Stimulated activated CD8-positive, alpha-beta memory T cell treated with anti-CD3 and anti-CD28 coated beads, Interleukin-12 subunit alpha, Interleukin-12 subunit beta, amount 100 ng/mL, for 4 hours (primary cell): ENCODE measurements around the gene NOP14.
"Not testable (repeated sequence)": the region's sequence is repeated elsewhere in the genome, so short reads cannot be mapped to it uniquely, and the experiment has no call there.

Source experiments
- DNase-seq: peaks from one replicate; pipeline ENCODE4 v3.0.0-alpha.2; 2020; ENCODE audit warnings: low read depth

The NOP14 gene

GRCh38 chr4:2961811-2962441 lies 1.3 kb downstream of the NOP14 start:
- DNase-seq, result no peak

- no peak for DNase-seq
Observed at GRCh38 chr4:2961421-2961810, 1.8 kb downstream of the NOP14 start.

- not testable (repeated sequence) for DNase-seq
Observed at GRCh38 chr4:2960450-2960849, 2.8 kb downstream of the NOP14 start.

- DNase-seq, result no peak
Observed at GRCh38 chr4:2958446-2958845, 4.8 kb downstream of the NOP14 start.

GRCh38 chr4:2955186-2956044 lies 7.8 kb downstream of the NOP14 start:
- not testable (repeated sequence) for DNase-seq

GRCh38 chr4:2954358-2955185 lies 8.6 kb downstream of the NOP14 start:
- DNase-seq, result no peak

GRCh38 chr4:2953496-2953895 lies 9.7 kb downstream of the NOP14 start:
- no peak for DNase-seq

- no peak for DNase-seq
Observed at GRCh38 chr4:2950221-2950989, 12.8 kb downstream of the NOP14 start.

GRCh38 chr4:2949782-2950125 lies 13.5 kb downstream of the NOP14 start:
- no peak for DNase-seq

- DNase-seq, result no peak
Observed at GRCh38 chr4:2948895-2949781, 14.1 kb downstream of the NOP14 start.

- DNase-seq, result no peak
Observed at GRCh38 chr4:2947926-2948325, 15.3 kb downstream of the NOP14 start.

GRCh38 chr4:2946812-2947600 lies 16.2 kb downstream of the NOP14 start:
- DNase-seq, result no peak

GRCh38 chr4:2945619-2946604 lies 17.3 kb downstream of the NOP14 start:
- DNase-seq, result not testable (repeated sequence)

GRCh38 chr4:2944586-2945526 lies 18.4 kb downstream of the NOP14 start:
- no peak for DNase-seq

GRCh38 chr4:2944091-2944482 lies 19.1 kb downstream of the NOP14 start:
- DNase-seq, result no peak

- DNase-seq, result no peak
Observed at GRCh38 chr4:2943364-2944090, 19.7 kb downstream of the NOP14 start.
